ENCODE results near the gene TBC1D9B.

- TF ChIP-seq CTCF (IDR thresholded peaks at IDR 0.05; ENCODE audit: poor library complexity) = no peak
- TF ChIP-seq EZH2 (IDR thresholded peaks at IDR 0.05; ENCODE audit: borderline replicate concordance) = no peak
Measured at GRCh38 chr5:179873588-179874110, 34.0 kb downstream of the TBC1D9B start.

All from hepatocyte (in vitro differentiated cells).